Endothelial cell of umbilical vein (primary cell): ENCODE measurements around the gene DUSP2. TPM values are rescaled to one million over a fixed set of nuclear protein-coding genes. Genes with fewer than 3 reads are reported as not detected.

Experiments used
- BruUV-seq: library from RNA; stranded (reverse); fragments of 400-500 nt; replicated peaks from 2 replicates; lab custom pipeline; 2021; lab: Mats Ljungman, UMichigan
- CTCF ChIA-PET: fragments of 300-600, 350-600 bp; sonication (Branson Sonifier 250); formaldehyde crosslinking; loops from one replicate; lab custom pipeline; 2021; ENCODE audit warnings: antibody characterized with exemption, inconsistent platforms; lab: Charles Lee
- POLR2A ChIA-PET: fragments of 300-600, 350-600 bp; sonication (Branson Sonifier 250); formaldehyde crosslinking; loops from one replicate; lab custom pipeline; 2021; ENCODE audit warnings: antibody characterized with exemption, inconsistent platforms; lab: Charles Lee
- DNase-seq: peaks from one replicate; pipeline ENCODE4 v3.0.0-alpha.2; 2011; ENCODE audit warnings: low read depth, low spot score
- FAIRE-seq: peaks from 2 replicates; lab custom pipeline; 2011; peaks lifted over from hg19 to GRCh38; lab: Jason Lieb, UNC
- H2AFZ ChIP-seq: 2 replicates; pipeline ENCODE4 v1.6.0; 2012; ENCODE audit warnings: low read depth, low read length, control low read depth, inconsistent platforms
- H3K27ac ChIP-seq: 2 replicates; pipeline ENCODE4 v1.5.1; 2011; ENCODE audit warnings: low read depth, mild to moderate bottlenecking, control low read depth, low read length, moderate library complexity; ENCODE audit not compliant: insufficient read depth
- H3K27me3 ChIP-seq, 2 experiments: 2 replicates each; pipeline versions ENCODE4 v1.6.0 to v1.6.1; 2011; ENCODE audit warnings: low read length in 2 of 2, mixed read lengths in 1 of 2; ENCODE audit not compliant: control insufficient read depth in 2 of 2, insufficient read depth in 2 of 2
- H3K36me3 ChIP-seq, 2 experiments: 2 replicates in 1 of 2; 3 replicates in 1 of 2; pipeline ENCODE4 v1.5.1; 2011; ENCODE audit warnings: low read length in 2 of 2, mild to moderate bottlenecking in 1 of 2, moderate library complexity in 1 of 2; ENCODE audit not compliant: control insufficient read depth in 2 of 2, insufficient read depth in 2 of 2; ENCODE audit errors: extremely low read depth in 1 of 2
- H3K4me1 ChIP-seq: 3 replicates; pipeline ENCODE4 v1.5.1; 2011; ENCODE audit warnings: mild to moderate bottlenecking, low read length; ENCODE audit not compliant: control insufficient read depth, insufficient read depth; ENCODE audit errors: extremely low read depth
- H3K4me2 ChIP-seq: 2 replicates; pipeline ENCODE4 v1.6.1; 2011; ENCODE audit warnings: low read length, control low read depth, mixed read lengths; ENCODE audit not compliant: insufficient read depth
- H3K4me3 ChIP-seq, 3 experiments: fragments of 200-600 bp in 1 of 3; sonication (generic), shearing (Covaris generic) in 1 of 3; replicated peaks in 1 of 3; 2 replicates each; pipeline ENCODE4 v1.5.1; 2011 to 2016; ENCODE audit warnings: control low read depth in 3 of 3, low read length in 3 of 3, mild to moderate bottlenecking in 2 of 3, inconsistent platforms in 1 of 3, low read depth in 1 of 3, moderate library complexity in 1 of 3; ENCODE audit not compliant: insufficient read depth in 1 of 3
- H3K79me2 ChIP-seq: 2 replicates; pipeline ENCODE4 v1.6.0; 2012; ENCODE audit warnings: low read length, inconsistent platforms; ENCODE audit not compliant: control insufficient read depth, insufficient read depth
- H3K9ac ChIP-seq: replicated peaks from 2 replicates; pipeline ENCODE3; 2011; ENCODE audit warnings: low read length, control low read depth; ENCODE audit not compliant: insufficient read depth; ENCODE audit errors: extremely low read depth
- H3K9me1 ChIP-seq: replicated peaks from 3 replicates; pipeline ENCODE4 v1.6.0; 2011; ENCODE audit warnings: mild to moderate bottlenecking, low read length; ENCODE audit not compliant: control insufficient read depth, insufficient read depth; ENCODE audit errors: extremely low read depth
- H3K9me3 ChIP-seq: replicated peaks from 2 replicates; pipeline ENCODE4 v1.5.1; 2012; ENCODE audit warnings: low read length, inconsistent platforms; ENCODE audit not compliant: control insufficient read depth, insufficient read depth
- H4K20me1 ChIP-seq: replicated peaks from 2 replicates; pipeline ENCODE3; 2011; ENCODE audit warnings: mild to moderate bottlenecking, low read length; ENCODE audit not compliant: control insufficient read depth, insufficient read depth; ENCODE audit errors: extremely low read depth
- EZH2 ChIP-seq: IDR thresholded peaks from 2 replicates; pipeline ENCODE4 v1.6.1; 2012; ENCODE audit warnings: borderline replicate concordance, low read depth, mild to moderate bottlenecking, moderate library complexity, low read length, inconsistent platforms; ENCODE audit not compliant: severe bottlenecking
- FOS ChIP-seq: IDR thresholded peaks from 2 replicates; pipeline ENCODE4 v1.6.1; 2011; ENCODE audit warnings: mild to moderate bottlenecking, low read length, moderate library complexity, borderline replicate concordance; ENCODE audit not compliant: insufficient read depth
- GATA2 ChIP-seq: IDR thresholded peaks from 2 replicates; pipeline ENCODE4 v1.7.0; 2011; ENCODE audit warnings: low read depth, mild to moderate bottlenecking, moderate library complexity, mixed read lengths, low read length; ENCODE audit not compliant: insufficient read length, insufficient read depth
- JUN ChIP-seq: IDR thresholded peaks from 2 replicates; pipeline ENCODE4 v1.6.1; 2011; ENCODE audit warnings: borderline replicate concordance, low read depth; ENCODE audit not compliant: insufficient read length, insufficient read depth
- MYC ChIP-seq: IDR thresholded peaks from one replicate; pipeline ENCODE4 v1.6.1; 2011; ENCODE audit warnings: mild to moderate bottlenecking, low read depth, low read length
- POLR2A ChIP-seq: IDR thresholded peaks from 2 replicates; pipeline ENCODE4 v1.6.1; 2012; ENCODE audit warnings: low read depth, mild to moderate bottlenecking, control low read depth, low read length
- POLR2AphosphoS5 ChIP-seq: IDR thresholded peaks from 2 replicates; pipeline ENCODE4 v1.6.1; 2012; ENCODE audit warnings: low read depth, mild to moderate bottlenecking, control low read depth, low read length, moderate library complexity; ENCODE audit not compliant: insufficient read depth
- dilution Hi-C: fragments of 300-500 bp; cut with MboI; formaldehyde crosslinking; loops from one replicate; pipeline ENCODE4 v1.15.0; 2019; ENCODE audit warnings: low sequenced_read_pairs; ENCODE audit not compliant: extremely low pct_ligation_motif_present
- intact Hi-C: fragments of 100-400 bp; cut with micrococcal nuclease; formaldehyde crosslinking; loops from one replicate; pipeline ENCODE4 v1.10.0; 2022
- polyA plus RNA-seq, 4 experiments: library from polyadenylated mRNA; depleted of rRNA in 3 of 4; stranded (reverse) in 3 of 4; unstranded in 1 of 4; fragments of >200 nt; gene quantifications; 2 replicates each; pipeline versions ENCODE4 v1.2.1 to v1.2.3, GENCODE V29; 2011 to 2012; ENCODE audit warnings: missing spikeins in 1 of 4
- total RNA-seq: library from RNA; stranded (reverse); gene quantifications from 2 replicates; pipeline ENCODE4 v1.2.3, GENCODE V29; 2021
- TF ChIP-seq, protein P1 (sequence below), 2 donors: IDR thresholded peaks; 1 replicate in 1 of 2; 2 replicates in 1 of 2; pipeline ENCODE4 v1.5.1; 2011; ENCODE audit warnings: low read length in 2 of 2, mild to moderate bottlenecking in 2 of 2, moderate library complexity in 2 of 2, control low read depth in 1 of 2, inconsistent platforms in 1 of 2, low read depth in 1 of 2; ENCODE audit not compliant: insufficient read depth in 1 of 2; ENCODE audit errors: extremely low read depth in 1 of 2
- TF ChIP-seq, protein P2 (sequence below): IDR thresholded peaks from 2 replicates; pipeline ENCODE4 v1.6.1; 2011; ENCODE audit not compliant: insufficient read depth, insufficient read length

DUSP2 gene
- total and polyA plus RNA-seq, 2 donors (not counting 3 experiments of a cell fraction or from before 2014, with no cell fraction given): 0.33 TPM

DNA sequence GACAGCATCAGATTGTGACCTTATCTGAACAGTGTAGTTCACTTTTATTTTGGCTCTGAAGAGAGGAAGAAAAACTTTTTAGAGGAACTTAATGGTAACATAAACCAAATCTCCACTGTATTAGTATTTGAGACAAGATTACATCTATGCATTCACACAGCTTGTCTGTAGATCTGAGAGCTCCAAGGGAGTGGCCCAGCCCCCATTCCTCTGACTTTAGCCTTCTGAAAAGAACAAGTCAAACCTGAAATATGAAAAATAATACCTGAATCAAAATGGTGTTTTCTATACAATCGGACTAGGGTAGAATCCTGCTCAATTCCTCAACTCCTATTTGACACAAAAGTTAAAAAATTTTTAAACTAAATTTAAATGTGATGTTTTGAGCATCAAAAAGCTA, 40.3 kb upstream of the DUSP2 start:
- H3K4me1 ChIP-seq: no peaks in the 10 kb centered on the region
- FAIRE-seq: no peak
- no peak overlapping the region for H3K9ac ChIP-seq
- H3K79me2 ChIP-seq: no peaks in the 10 kb centered on the region
- H3K4me2 ChIP-seq: no peak overlapping the region
- CTCF ChIA-PET: interaction anchor here (2.0 kb wide), 1 partner anchor 11 kb away, joined by 8 read pairs; no protein-coding TSS in a partner anchor
- dilution Hi-C loops (no loop called here), intact Hi-C loops (no loop called here)
- H3K27me3 ChIP-seq: no peaks in the 10 kb centered on the region
- DNase-seq: no peak
- no peak overlapping the region for H3K27ac ChIP-seq
- peaks cover 16 to 34% of the 10 kb centered on the region in 2 experiments for H3K36me3 ChIP-seq
- H2AFZ ChIP-seq: no peak overlapping the region
- H3K9me3 ChIP-seq: no peaks in the 10 kb centered on the region
- H3K9me1 ChIP-seq: no peaks in the 10 kb centered on the region
- no peak overlapping the region for H3K4me3 ChIP-seq
- no TSS peak for BruUV-seq
- POLR2A ChIA-PET: no interaction called here
- TF ChIP-seq FOS (no peak), JUN (no peak), MYC (no peak), EZH2 (no peak), GATA2 (no peak), POLR2A (no peak), POLR2AphosphoS5 (no peak)
- TF ChIP-seq, protein P1, sequence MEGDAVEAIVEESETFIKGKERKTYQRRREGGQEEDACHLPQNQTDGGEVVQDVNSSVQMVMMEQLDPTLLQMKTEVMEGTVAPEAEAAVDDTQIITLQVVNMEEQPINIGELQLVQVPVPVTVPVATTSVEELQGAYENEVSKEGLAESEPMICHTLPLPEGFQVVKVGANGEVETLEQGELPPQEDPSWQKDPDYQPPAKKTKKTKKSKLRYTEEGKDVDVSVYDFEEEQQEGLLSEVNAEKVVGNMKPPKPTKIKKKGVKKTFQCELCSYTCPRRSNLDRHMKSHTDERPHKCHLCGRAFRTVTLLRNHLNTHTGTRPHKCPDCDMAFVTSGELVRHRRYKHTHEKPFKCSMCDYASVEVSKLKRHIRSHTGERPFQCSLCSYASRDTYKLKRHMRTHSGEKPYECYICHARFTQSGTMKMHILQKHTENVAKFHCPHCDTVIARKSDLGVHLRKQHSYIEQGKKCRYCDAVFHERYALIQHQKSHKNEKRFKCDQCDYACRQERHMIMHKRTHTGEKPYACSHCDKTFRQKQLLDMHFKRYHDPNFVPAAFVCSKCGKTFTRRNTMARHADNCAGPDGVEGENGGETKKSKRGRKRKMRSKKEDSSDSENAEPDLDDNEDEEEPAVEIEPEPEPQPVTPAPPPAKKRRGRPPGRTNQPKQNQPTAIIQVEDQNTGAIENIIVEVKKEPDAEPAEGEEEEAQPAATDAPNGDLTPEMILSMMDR (IDR thresholded peaks at IDR 0.05; ENCODE audit: extremely low read depth in 1 of 2, insufficient read depth in 1 of 2, low read depth in 1 of 2, low read length in 2 of 2): no peak
- TF ChIP-seq, protein P2, sequence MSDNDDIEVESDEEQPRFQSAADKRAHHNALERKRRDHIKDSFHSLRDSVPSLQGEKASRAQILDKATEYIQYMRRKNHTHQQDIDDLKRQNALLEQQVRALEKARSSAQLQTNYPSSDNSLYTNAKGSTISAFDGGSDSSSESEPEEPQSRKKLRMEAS: no peak
- no peaks in the 10 kb centered on the region for H4K20me1 ChIP-seq
